ENCODE measurements around the gene FAM3D. TPM values are rescaled to one million over a fixed set of nuclear protein-coding genes. Genes with fewer than 3 reads are reported as not detected.

FAM3D gene
- total and polyA plus RNA-seq, 5 donors from 2014 or later = not detected

GRCh38 chr3:58596834-58597518 lies 69.6 kb downstream of the FAM3D start:
- ATAC-seq (ENCODE audit: low read depth in 2 of 2) (no peak), DNase-seq (no peak)
- Mint-ChIP-seq H3K36me3 (no peaks in the 10 kb centered on the region), H3K9me3 (peaks cover 0 to 1% (median 0%) of the 10 kb centered on the region in 7 donors), H3K27ac (no peak overlapping the region), H3K4me1 (no peaks in the 10 kb centered on the region), H3K4me3 (no peak overlapping the region), H3K27me3 (peaks cover under 1% of the 10 kb centered on the region)
- no peaks in the 10 kb centered on the region for H3K27me3 ChIP-seq (ENCODE audit: control insufficient read depth, insufficient read depth, low read length)
- H3K36me3 ChIP-seq (ENCODE audit: control insufficient read depth, insufficient read depth, low read length) = no peaks in the 10 kb centered on the region
- no peaks in the 10 kb centered on the region for H3K4me1 ChIP-seq (ENCODE audit: control insufficient read depth, insufficient read depth, low read length, poor library complexity, severe bottlenecking)
- H3K4me3 ChIP-seq (ENCODE audit: low read depth, low read length) = no peak overlapping the region
- H3K27ac ChIP-seq (ENCODE audit: insufficient read depth, low read length, poor library complexity, severe bottlenecking) = no peak overlapping the region
- no peaks in the 10 kb centered on the region for H3K9me3 ChIP-seq (ENCODE audit: control insufficient read depth in 2 of 2, low read length in 2 of 2)

- H3K36me3 Mint-ChIP-seq = no peaks in the 10 kb centered on the region
- peaks cover 7% of the 10 kb centered on the region for H3K27me3 Mint-ChIP-seq
- no peak for DNase-seq
- no peak overlapping the region for H3K27ac Mint-ChIP-seq
- ATAC-seq (ENCODE audit: low read depth in 2 of 2) = no peak
- Histone ChIP-seq H3K27me3 (ENCODE audit: control insufficient read depth, insufficient read depth, low read length) (no peaks in the 10 kb centered on the region), H3K36me3 (ENCODE audit: control insufficient read depth, insufficient read depth, low read length) (no peaks in the 10 kb centered on the region), H3K4me1 (ENCODE audit: control insufficient read depth, insufficient read depth, low read length, poor library complexity, severe bottlenecking) (no peaks in the 10 kb centered on the region), H3K4me3 (ENCODE audit: low read depth, low read length) (no peak overlapping the region), H3K9me3 (ENCODE audit: control insufficient read depth in 2 of 2, low read length in 2 of 2) (no peaks in the 10 kb centered on the region), H3K27ac (ENCODE audit: insufficient read depth, low read length, poor library complexity, severe bottlenecking) (no peak overlapping the region)
- H3K4me1 Mint-ChIP-seq = no peaks in the 10 kb centered on the region
- H3K9me3 Mint-ChIP-seq = peaks cover 0 to 1% (median 0%) of the 10 kb centered on the region in 7 donors
- no peak overlapping the region for H3K4me3 Mint-ChIP-seq
These were observed 72.5 kb downstream of the FAM3D start for GRCh38 chr3:58594117-58594516.

GRCh38 chr3:58591517-58592510 lies 74.8 kb downstream of the FAM3D start:
- H3K4me1 ChIP-seq (ENCODE audit: control insufficient read depth, insufficient read depth, low read length, poor library complexity, severe bottlenecking) = no peaks in the 10 kb centered on the region
- H3K27ac ChIP-seq (ENCODE audit: insufficient read depth, low read length, poor library complexity, severe bottlenecking) = no peak overlapping the region
- peaks cover 13% of the 10 kb centered on the region for H3K27me3 ChIP-seq (ENCODE audit: control insufficient read depth, insufficient read depth, low read length)
- peaks cover 25% of the 10 kb centered on the region for H3K27me3 Mint-ChIP-seq
- H3K4me3 Mint-ChIP-seq = no peak overlapping the region
- peaks cover 0 to 2% (median 0%) of the 10 kb centered on the region in 7 donors for H3K9me3 Mint-ChIP-seq
- H3K36me3 ChIP-seq (ENCODE audit: control insufficient read depth, insufficient read depth, low read length) = no peaks in the 10 kb centered on the region
- no peak overlapping the region for H3K27ac Mint-ChIP-seq
- no peaks in the 10 kb centered on the region for H3K4me1 Mint-ChIP-seq
- DNase-seq = no peak
- peaks cover 4% of the 10 kb centered on the region for H3K36me3 Mint-ChIP-seq
- ATAC-seq (ENCODE audit: low read depth in 2 of 2) = no peak
- no peaks in the 10 kb centered on the region for H3K9me3 ChIP-seq (ENCODE audit: control insufficient read depth in 2 of 2, low read length in 2 of 2)
- H3K4me3 ChIP-seq (ENCODE audit: low read depth, low read length) = no peak overlapping the region

GRCh38 chr3:58588030-58588614 lies 78.5 kb downstream of the FAM3D start:
- no peaks in the 10 kb centered on the region for H3K36me3 ChIP-seq (ENCODE audit: control insufficient read depth, insufficient read depth, low read length)
- H3K36me3 Mint-ChIP-seq = peaks cover 4% of the 10 kb centered on the region
- H3K4me3 Mint-ChIP-seq = peak overlapping the region in 1 of 4 donors; percentile 79
- H3K4me1 Mint-ChIP-seq = peaks cover 0 to 19% (median 1%) of the 10 kb centered on the region in 4 donors
- peaks cover 23% of the 10 kb centered on the region for H3K27me3 ChIP-seq (ENCODE audit: control insufficient read depth, insufficient read depth, low read length)
- ATAC-seq (ENCODE audit: low read depth in 2 of 2) (no peak), DNase-seq (no peak)
- no peak overlapping the region for H3K4me3 ChIP-seq (ENCODE audit: low read depth, low read length)
- H3K4me1 ChIP-seq (ENCODE audit: control insufficient read depth, insufficient read depth, low read length, poor library complexity, severe bottlenecking) = peaks cover 13% of the 10 kb centered on the region
- H3K9me3 Mint-ChIP-seq = peaks cover 0 to 6% (median 0%) of the 10 kb centered on the region in 7 donors
- no peak overlapping the region for H3K27ac Mint-ChIP-seq
- no peaks in the 10 kb centered on the region for H3K9me3 ChIP-seq (ENCODE audit: control insufficient read depth in 2 of 2, low read length in 2 of 2)
- peaks cover 53% of the 10 kb centered on the region for H3K27me3 Mint-ChIP-seq
- H3K27ac ChIP-seq (ENCODE audit: insufficient read depth, low read length, poor library complexity, severe bottlenecking) = no peak overlapping the region

- no peak overlapping the region for H3K27ac ChIP-seq (ENCODE audit: insufficient read depth, low read length, poor library complexity, severe bottlenecking)
- ATAC-seq (ENCODE audit: low read depth in 2 of 2) (no peak), DNase-seq (no peak)
- H3K9me3 ChIP-seq (ENCODE audit: control insufficient read depth in 2 of 2, low read length in 2 of 2) = no peaks in the 10 kb centered on the region
- H3K36me3 ChIP-seq (ENCODE audit: control insufficient read depth, insufficient read depth, low read length) = no peaks in the 10 kb centered on the region
- no peak overlapping the region for H3K4me3 ChIP-seq (ENCODE audit: low read depth, low read length)
- H3K4me1 Mint-ChIP-seq = peaks cover 0 to 19% (median 1%) of the 10 kb centered on the region in 4 donors
- peaks cover 23% of the 10 kb centered on the region for H3K27me3 ChIP-seq (ENCODE audit: control insufficient read depth, insufficient read depth, low read length)
- peaks cover 58% of the 10 kb centered on the region for H3K27me3 Mint-ChIP-seq
- peaks cover 13% of the 10 kb centered on the region for H3K4me1 ChIP-seq (ENCODE audit: control insufficient read depth, insufficient read depth, low read length, poor library complexity, severe bottlenecking)
- H3K27ac Mint-ChIP-seq = no peak overlapping the region
- H3K9me3 Mint-ChIP-seq = peaks cover 0 to 6% (median 0%) of the 10 kb centered on the region in 7 donors
- peaks cover 4% of the 10 kb centered on the region for H3K36me3 Mint-ChIP-seq
- H3K4me3 Mint-ChIP-seq = no peak overlapping the region
These were observed 79.8 kb downstream of the FAM3D start for GRCh38 chr3:58586776-58587192.

GRCh38 chr3:58585994-58586393 lies 80.6 kb downstream of the FAM3D start:
- no peak overlapping the region for H3K4me3 ChIP-seq (ENCODE audit: low read depth, low read length)
- peaks cover 13% of the 10 kb centered on the region for H3K4me1 ChIP-seq (ENCODE audit: control insufficient read depth, insufficient read depth, low read length, poor library complexity, severe bottlenecking)
- Mint-ChIP-seq H3K27ac (no peak overlapping the region), H3K9me3 (peaks cover 0 to 6% (median 0%) of the 10 kb centered on the region in 7 donors), H3K36me3 (peaks cover 4% of the 10 kb centered on the region), H3K4me3 (peak overlapping the region; percentile 13 to 92 (median 89)), H3K27me3 (peaks cover 61% of the 10 kb centered on the region), H3K4me1 (peaks cover 0 to 19% (median 1%) of the 10 kb centered on the region in 4 donors)
- ATAC-seq (ENCODE audit: low read depth in 2 of 2) = no peak
- H3K9me3 ChIP-seq (ENCODE audit: control insufficient read depth in 2 of 2, low read length in 2 of 2) = no peaks in the 10 kb centered on the region
- peaks cover 23% of the 10 kb centered on the region for H3K27me3 ChIP-seq (ENCODE audit: control insufficient read depth, insufficient read depth, low read length)
- DNase-seq = no peak
- H3K27ac ChIP-seq (ENCODE audit: insufficient read depth, low read length, poor library complexity, severe bottlenecking) = no peak overlapping the region
- H3K36me3 ChIP-seq (ENCODE audit: control insufficient read depth, insufficient read depth, low read length) = no peaks in the 10 kb centered on the region

GRCh38 chr3:58585005-58585786 lies 81.4 kb downstream of the FAM3D start:
- peaks cover 0 to 6% (median 0%) of the 10 kb centered on the region in 7 donors for H3K9me3 Mint-ChIP-seq
- DNase-seq (peak; percentile 9 to 59 (median 13)), ATAC-seq (ENCODE audit: low read depth in 2 of 2) (peak; percentile 67 to 79)
- Histone ChIP-seq H3K9me3 (ENCODE audit: control insufficient read depth in 2 of 2, low read length in 2 of 2) (no peaks in the 10 kb centered on the region), H3K27ac (ENCODE audit: insufficient read depth, low read length, poor library complexity, severe bottlenecking) (no peak overlapping the region), H3K36me3 (ENCODE audit: control insufficient read depth, insufficient read depth, low read length) (no peaks in the 10 kb centered on the region), H3K4me1 (ENCODE audit: control insufficient read depth, insufficient read depth, low read length, poor library complexity, severe bottlenecking) (peaks cover 13% of the 10 kb centered on the region), H3K27me3 (ENCODE audit: control insufficient read depth, insufficient read depth, low read length) (peaks cover 23% of the 10 kb centered on the region), H3K4me3 (ENCODE audit: low read depth, low read length) (peak overlapping the region; percentile 84)
- peaks cover 4% of the 10 kb centered on the region for H3K36me3 Mint-ChIP-seq
- no peak overlapping the region for H3K27ac Mint-ChIP-seq
- peaks cover 61% of the 10 kb centered on the region for H3K27me3 Mint-ChIP-seq
- peak overlapping the region; percentile 88 to 93 (median 90) for H3K4me3 Mint-ChIP-seq
- H3K4me1 Mint-ChIP-seq = peaks cover 0 to 19% (median 1%) of the 10 kb centered on the region in 4 donors
